ENCODE data around the gene VCAN. TPM values are rescaled to one million over a fixed set of nuclear protein-coding genes. Genes with fewer than 3 reads are reported as not detected.

The VCAN gene
- total RNA-seq, 4 donors from 2014 or later = 9.4 to 49.2 (median 10.9) TPM

DNA sequence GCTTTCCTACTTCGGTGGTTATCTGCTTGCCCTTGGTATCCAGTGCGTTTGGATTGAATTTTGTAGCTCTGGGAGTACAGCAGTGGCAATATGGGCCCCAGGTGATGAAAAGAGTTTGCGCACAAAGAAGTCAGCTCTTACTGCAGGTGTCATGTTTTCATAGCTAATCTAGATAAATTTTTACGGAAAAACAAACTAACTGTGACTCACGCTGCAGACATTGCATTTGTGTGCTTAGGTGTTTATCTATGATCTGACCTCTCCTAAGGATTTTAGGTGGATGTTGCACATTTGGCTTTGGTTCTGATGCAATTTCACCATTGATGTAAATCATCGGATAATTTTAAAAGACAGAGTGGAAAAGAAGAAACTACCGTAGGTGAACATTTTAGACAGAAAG lies 92.1 kb downstream of the VCAN start:
- Histone ChIP-seq H3K36me3 (no peaks in the 10 kb centered on the region), H3K27me3 (peaks cover 10% of the 10 kb centered on the region), H3K9me3 (no peaks in the 10 kb centered on the region), H3K4me1 (no peaks in the 10 kb centered on the region), H3K27ac (peak overlapping the region in 1 of 4 donors; percentile 52), H3K4me3 (no peak overlapping the region)
- 40 to 48% methylated on average over 6 to 7 of the region's 7 CpGs for WGBS, 2 donors (ENCODE audit: low coverage in 1 of 2)
- intact Hi-C loops (cut with DNase I; ENCODE audit: low total_unique reads) = loop anchor here (5.0 kb wide), 1 partner anchor 1211 kb away; no protein-coding TSS in a partner anchor
- in situ Hi-C loops (cut with MboI; ENCODE audit: low pct_ligation_motif_present in 1 of 4, low pct_unique_long_range_greater_than_20kb in 1 of 4, low sequenced_read_pairs in 3 of 4) = loop anchor here (10.0 to 25.0 kb wide), 4 partner anchors 919 to 1209 kb away; no protein-coding TSS in a partner anchor
- TF ChIP-seq POLR2A (IDR thresholded peaks at IDR 0.05) (no peak), POLR2AphosphoS5 (IDR thresholded peaks at IDR 0.05) (no peak), EP300 (IDR thresholded peaks at IDR 0.05; ENCODE audit: low read depth) (no peak)
- TF ChIP-seq, protein P1, sequence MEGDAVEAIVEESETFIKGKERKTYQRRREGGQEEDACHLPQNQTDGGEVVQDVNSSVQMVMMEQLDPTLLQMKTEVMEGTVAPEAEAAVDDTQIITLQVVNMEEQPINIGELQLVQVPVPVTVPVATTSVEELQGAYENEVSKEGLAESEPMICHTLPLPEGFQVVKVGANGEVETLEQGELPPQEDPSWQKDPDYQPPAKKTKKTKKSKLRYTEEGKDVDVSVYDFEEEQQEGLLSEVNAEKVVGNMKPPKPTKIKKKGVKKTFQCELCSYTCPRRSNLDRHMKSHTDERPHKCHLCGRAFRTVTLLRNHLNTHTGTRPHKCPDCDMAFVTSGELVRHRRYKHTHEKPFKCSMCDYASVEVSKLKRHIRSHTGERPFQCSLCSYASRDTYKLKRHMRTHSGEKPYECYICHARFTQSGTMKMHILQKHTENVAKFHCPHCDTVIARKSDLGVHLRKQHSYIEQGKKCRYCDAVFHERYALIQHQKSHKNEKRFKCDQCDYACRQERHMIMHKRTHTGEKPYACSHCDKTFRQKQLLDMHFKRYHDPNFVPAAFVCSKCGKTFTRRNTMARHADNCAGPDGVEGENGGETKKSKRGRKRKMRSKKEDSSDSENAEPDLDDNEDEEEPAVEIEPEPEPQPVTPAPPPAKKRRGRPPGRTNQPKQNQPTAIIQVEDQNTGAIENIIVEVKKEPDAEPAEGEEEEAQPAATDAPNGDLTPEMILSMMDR (IDR thresholded peaks at IDR 0.05) = no peak
- DNase-seq = no peak

DNA sequence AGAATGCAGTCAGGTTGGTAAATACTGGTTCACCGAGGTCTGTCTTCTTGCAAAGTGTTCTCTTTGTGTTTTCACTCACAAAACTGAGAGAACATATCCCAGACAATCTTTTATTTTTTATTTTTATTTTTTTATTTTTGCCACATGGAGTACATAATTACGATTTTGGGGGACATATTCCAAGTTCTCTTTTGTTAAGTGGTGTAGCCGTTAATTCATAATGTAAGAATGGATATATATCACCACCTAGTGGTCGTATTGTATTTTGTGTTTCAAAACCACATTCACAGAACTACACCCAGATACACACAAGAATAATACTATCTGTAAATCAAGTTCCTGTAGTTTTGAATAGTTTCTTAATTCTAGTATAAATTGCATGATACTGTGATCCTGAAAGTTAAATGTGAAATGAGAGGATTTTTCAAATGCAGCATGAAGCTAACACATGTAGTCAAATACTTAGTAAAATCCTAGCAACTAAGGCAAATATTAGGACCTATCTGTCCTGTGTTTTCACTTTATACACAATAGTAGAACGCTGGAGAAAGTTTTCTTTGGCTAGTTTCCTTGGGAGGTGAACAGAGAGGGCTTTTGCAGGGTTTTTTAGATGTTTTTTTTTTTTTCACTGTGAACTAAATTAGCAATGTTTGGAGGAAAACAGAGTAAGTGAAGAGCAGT lies 92.7 kb downstream of the VCAN start:
- intact Hi-C loops (cut with DNase I; ENCODE audit: low total_unique reads) = loop anchor here (5.0 kb wide), 1 partner anchor 1212 kb away; no protein-coding TSS in a partner anchor
- WGBS, 2 donors (ENCODE audit: low coverage in 1 of 2) = 15 to 18% methylated on average over 5 of the region's 5 CpGs
- in situ Hi-C loops (cut with MboI; ENCODE audit: low pct_ligation_motif_present in 1 of 4, low pct_unique_long_range_greater_than_20kb in 1 of 4, low sequenced_read_pairs in 3 of 4) = loop anchor here (10.0 to 25.0 kb wide), 4 partner anchors 919 to 1209 kb away; no protein-coding TSS in a partner anchor
- Histone ChIP-seq H3K9me3 (no peaks in the 10 kb centered on the region), H3K36me3 (no peaks in the 10 kb centered on the region), H3K27me3 (peaks cover 10% of the 10 kb centered on the region), H3K4me3 (no peak overlapping the region), H3K4me1 (no peaks in the 10 kb centered on the region), H3K27ac (no peak overlapping the region)
- no peak for TF ChIP-seq EP300 (IDR thresholded peaks at IDR 0.05; ENCODE audit: low read depth)
- TF ChIP-seq, protein P1 (IDR thresholded peaks at IDR 0.05) = peak; percentile 60 to 68 (median 64)
- TF ChIP-seq POLR2AphosphoS5 (IDR thresholded peaks at IDR 0.05) = no peak
- no peak for TF ChIP-seq POLR2A (IDR thresholded peaks at IDR 0.05)
- no peak for DNase-seq

DNA sequence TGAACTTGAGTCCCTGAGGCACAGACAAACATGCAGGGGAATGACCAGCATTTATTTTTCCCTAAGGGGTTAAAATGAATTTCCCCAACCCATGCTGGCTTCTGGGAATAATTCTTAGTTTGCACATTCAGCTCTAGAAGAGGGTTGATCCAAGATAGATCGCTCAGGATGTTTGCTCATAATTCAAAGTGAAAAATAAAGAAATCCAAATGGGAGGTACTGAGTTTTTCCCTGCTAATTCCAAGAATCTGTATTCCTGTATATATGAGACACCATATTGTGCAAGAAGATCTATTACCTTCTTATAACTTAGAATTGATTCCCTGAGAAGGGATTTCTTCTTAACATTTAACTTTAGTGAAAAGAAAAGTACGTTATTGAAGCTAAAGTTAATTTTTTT lies 96.2 kb downstream of the VCAN start:
- intact Hi-C loops (cut with DNase I; ENCODE audit: low total_unique reads) = no loop called here
- H3K27ac ChIP-seq = no peak overlapping the region
- TF ChIP-seq, protein P1 (IDR thresholded peaks at IDR 0.05) = no peak
- no peak for TF ChIP-seq EP300 (IDR thresholded peaks at IDR 0.05; ENCODE audit: low read depth)
- TF ChIP-seq POLR2AphosphoS5 (IDR thresholded peaks at IDR 0.05) = no peak
- no peak for TF ChIP-seq POLR2A (IDR thresholded peaks at IDR 0.05)
- H3K9me3 ChIP-seq = no peaks in the 10 kb centered on the region
- H3K36me3 ChIP-seq = no peaks in the 10 kb centered on the region
- 55 to 60% methylated on average over 2 of the region's 2 CpGs for WGBS, 2 donors (ENCODE audit: low coverage in 1 of 2)
- no peak overlapping the region for H3K4me3 ChIP-seq
- H3K4me1 ChIP-seq = no peaks in the 10 kb centered on the region
- in situ Hi-C loops (cut with MboI; ENCODE audit: low pct_ligation_motif_present in 1 of 4, low pct_unique_long_range_greater_than_20kb in 1 of 4, low sequenced_read_pairs in 3 of 4) = loop anchor here (10.0 to 25.0 kb wide), 4 partner anchors 923 to 1213 kb away; no protein-coding TSS in a partner anchor
- no peak for DNase-seq
- peaks cover 10% of the 10 kb centered on the region for H3K27me3 ChIP-seq

DNA sequence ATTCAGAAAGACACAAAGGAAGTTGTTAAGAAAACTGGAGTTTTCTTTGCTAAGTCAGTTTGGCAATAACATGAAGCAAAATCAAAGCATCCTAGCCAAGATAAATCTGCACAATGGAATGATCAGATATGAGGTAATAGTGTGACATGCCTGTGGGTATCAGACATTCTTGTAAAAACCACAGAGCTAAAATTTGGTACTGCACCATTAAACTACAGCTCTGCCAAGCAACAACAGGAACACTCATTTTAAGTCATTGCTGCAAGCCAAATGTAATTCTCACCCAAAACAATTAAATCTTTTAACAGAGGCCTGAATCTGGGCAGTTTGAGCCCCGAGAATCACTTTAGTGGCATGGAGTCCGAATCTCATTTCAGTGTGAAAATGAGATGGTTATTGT lies 96.6 kb downstream of the VCAN start:
- no peaks in the 10 kb centered on the region for H3K36me3 ChIP-seq
- intact Hi-C loops (cut with DNase I; ENCODE audit: low total_unique reads) = no loop called here
- 70 to 74% methylated on average over 2 of the region's 2 CpGs for WGBS, 2 donors (ENCODE audit: low coverage in 1 of 2)
- H3K4me1 ChIP-seq = no peaks in the 10 kb centered on the region
- peaks cover 10% of the 10 kb centered on the region for H3K27me3 ChIP-seq
- no peak for DNase-seq
- no peaks in the 10 kb centered on the region for H3K9me3 ChIP-seq
- H3K4me3 ChIP-seq = no peak overlapping the region
- in situ Hi-C loops (cut with MboI; ENCODE audit: low pct_ligation_motif_present in 1 of 4, low pct_unique_long_range_greater_than_20kb in 1 of 4, low sequenced_read_pairs in 3 of 4) = loop anchor here (10.0 to 25.0 kb wide), 4 partner anchors 923 to 1213 kb away; no protein-coding TSS in a partner anchor
- H3K27ac ChIP-seq = no peak overlapping the region
- no peak for TF ChIP-seq EP300 (IDR thresholded peaks at IDR 0.05; ENCODE audit: low read depth)
- TF ChIP-seq POLR2A (IDR thresholded peaks at IDR 0.05) = no peak
- TF ChIP-seq, protein P1 (IDR thresholded peaks at IDR 0.05) = no peak
- TF ChIP-seq POLR2AphosphoS5 (IDR thresholded peaks at IDR 0.05) = no peak

Data from transverse colon (tissue), 4 donors.